Astrocyte of the cerebellum (primary cell): Measurements from ENCODE around the gene CAMTA2.

ENCODE experiments used
- DNase-seq: peaks from one replicate; pipeline ENCODE4 v3.0.0-alpha.2; 2011; ENCODE audit warnings: low read depth
- H3K4me3 ChIP-seq: 2 replicates; pipeline ENCODE4 v1.5.1; 2011; ENCODE audit warnings: mild to moderate bottlenecking, low read depth, low read length, moderate library complexity
- in situ Hi-C: cut with HindIII; loops from 2 replicates; pipeline ENCODE4 v1.10.0; 2017; ENCODE audit warnings: low sequenced_read_pairs
- TF ChIP-seq, protein P1 (sequence below): IDR thresholded peaks from 2 replicates; pipeline ENCODE4 v1.5.1; 2012; ENCODE audit warnings: low read length, low read depth, moderate library complexity, mild to moderate bottlenecking; ENCODE audit errors: missing control alignments

CAMTA2 gene

DNA sequence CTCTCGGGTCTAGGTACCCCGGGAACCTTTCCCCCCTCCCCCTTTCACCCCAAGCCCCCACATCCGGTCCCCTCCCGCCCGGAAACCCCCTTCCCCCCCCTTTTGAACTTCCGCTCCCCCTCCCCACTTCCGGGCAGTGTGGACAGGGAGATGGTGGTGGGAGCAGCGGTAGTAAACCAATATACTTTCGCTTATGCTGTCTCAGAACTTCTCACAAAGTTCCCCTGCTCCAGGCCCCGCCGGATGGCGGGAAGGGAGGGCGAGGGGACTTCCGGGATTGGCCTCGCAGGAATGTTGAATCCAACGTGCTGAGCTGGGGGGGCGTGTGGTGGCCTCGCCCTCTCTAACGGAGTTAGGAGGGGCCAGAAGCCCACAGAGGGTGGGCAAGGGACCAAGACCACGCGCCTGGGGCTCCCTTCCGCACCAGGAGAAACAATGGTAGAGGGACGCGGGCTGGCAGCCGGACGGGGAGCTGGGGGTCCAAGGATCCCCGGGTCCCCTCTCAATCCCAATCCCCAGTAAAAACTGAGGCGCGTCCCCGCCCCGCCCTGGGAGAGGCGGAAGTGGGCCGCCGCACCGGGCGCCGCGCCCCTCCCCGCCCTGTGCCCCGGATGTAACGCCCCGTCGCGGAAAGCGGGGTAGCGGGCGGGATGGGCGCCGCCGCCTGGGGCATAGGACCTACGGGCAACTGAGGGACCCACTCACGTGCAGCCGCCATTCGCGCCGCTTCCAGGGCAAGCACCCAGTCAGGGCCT lies 39.9 kb downstream of the CAMTA2 start:
- TF ChIP-seq, protein P1, sequence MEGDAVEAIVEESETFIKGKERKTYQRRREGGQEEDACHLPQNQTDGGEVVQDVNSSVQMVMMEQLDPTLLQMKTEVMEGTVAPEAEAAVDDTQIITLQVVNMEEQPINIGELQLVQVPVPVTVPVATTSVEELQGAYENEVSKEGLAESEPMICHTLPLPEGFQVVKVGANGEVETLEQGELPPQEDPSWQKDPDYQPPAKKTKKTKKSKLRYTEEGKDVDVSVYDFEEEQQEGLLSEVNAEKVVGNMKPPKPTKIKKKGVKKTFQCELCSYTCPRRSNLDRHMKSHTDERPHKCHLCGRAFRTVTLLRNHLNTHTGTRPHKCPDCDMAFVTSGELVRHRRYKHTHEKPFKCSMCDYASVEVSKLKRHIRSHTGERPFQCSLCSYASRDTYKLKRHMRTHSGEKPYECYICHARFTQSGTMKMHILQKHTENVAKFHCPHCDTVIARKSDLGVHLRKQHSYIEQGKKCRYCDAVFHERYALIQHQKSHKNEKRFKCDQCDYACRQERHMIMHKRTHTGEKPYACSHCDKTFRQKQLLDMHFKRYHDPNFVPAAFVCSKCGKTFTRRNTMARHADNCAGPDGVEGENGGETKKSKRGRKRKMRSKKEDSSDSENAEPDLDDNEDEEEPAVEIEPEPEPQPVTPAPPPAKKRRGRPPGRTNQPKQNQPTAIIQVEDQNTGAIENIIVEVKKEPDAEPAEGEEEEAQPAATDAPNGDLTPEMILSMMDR, result no peak
- H3K4me3 ChIP-seq, result peak overlapping the region; percentile 97
- no peak for DNase-seq
- in situ Hi-C loops, result no loop called here

DNA sequence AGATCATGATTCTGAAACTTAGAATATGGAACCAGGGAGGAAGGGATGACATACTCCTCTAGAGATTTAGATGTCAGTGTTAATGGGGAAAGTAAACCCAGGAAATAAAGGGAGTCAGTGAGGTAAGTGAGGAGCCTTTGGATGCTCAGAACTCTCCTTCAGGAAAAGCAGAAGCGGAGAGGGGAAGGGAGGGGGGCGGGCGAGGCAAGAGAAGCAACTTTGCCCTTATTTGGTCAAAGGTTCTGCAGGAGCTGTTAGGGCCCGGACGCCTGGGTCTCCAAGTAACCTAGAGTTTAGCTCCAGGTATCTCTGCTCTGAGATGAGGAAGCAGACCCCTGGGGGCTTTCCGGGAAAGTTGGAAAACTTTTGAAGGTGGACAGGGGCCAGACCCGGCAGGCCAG lies 40.5 kb downstream of the CAMTA2 start:
- in situ Hi-C loops, result no loop called here
- DNase-seq, result no peak
- TF ChIP-seq, protein P1, result no peak
- H3K4me3 ChIP-seq, result peak overlapping the region; percentile 97

DNA sequence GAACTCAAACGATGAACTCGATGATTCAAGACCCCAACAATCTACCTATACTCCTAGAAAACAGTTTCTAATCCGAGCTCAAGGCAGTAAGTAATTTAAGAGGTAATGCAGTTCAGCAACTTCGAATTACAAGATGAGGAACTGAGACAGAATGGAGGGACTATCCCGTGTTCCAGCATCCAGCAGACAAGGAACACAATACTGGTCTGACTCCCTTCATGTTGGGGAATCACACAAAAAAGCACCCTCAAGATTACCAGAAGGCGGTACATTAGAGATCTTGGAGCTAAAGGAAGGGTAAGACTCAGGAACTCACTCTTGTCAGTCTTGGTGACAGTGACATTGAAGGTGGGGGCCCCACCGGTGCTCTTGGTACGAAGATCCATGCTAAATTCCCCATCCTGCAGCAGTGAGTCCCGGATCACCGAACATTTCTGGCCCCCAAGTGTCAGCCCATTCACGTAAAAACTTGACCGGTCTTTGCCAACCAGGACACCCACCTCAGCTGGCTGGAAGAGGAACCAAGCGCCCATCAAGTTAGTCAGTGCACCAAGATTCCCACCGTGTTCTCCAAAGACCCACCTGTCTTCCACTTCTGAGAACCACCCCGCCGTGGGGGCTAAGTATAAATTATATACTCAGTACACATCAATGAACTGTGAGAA lies 41.0 kb downstream of the CAMTA2 start:
- DNase-seq, result no peak
- in situ Hi-C loops, result no loop called here
- TF ChIP-seq, protein P1, result no peak

DNA sequence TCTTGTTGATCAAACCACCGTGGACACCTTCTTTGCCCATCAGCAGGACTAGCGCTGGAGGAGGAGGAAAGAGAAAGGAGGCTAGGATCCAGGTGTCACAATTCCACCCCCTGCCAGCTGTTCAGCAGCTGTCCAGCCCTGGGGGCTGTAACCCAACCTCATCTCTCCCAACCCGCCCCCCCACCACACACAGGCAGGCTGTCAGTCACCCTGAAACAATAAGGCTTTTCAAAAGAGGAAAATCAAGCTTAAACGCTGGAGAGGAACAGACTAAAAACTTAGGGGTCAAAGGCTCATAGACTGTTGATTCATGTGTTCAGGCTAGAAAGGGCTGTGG lies 41.6 kb downstream of the CAMTA2 start:
- no peak for DNase-seq

More for the DNA sequence above, 41.0 kb downstream of the CAMTA2 start:
- H3K4me3 ChIP-seq, result peak overlapping the region; percentile 97

DNA sequence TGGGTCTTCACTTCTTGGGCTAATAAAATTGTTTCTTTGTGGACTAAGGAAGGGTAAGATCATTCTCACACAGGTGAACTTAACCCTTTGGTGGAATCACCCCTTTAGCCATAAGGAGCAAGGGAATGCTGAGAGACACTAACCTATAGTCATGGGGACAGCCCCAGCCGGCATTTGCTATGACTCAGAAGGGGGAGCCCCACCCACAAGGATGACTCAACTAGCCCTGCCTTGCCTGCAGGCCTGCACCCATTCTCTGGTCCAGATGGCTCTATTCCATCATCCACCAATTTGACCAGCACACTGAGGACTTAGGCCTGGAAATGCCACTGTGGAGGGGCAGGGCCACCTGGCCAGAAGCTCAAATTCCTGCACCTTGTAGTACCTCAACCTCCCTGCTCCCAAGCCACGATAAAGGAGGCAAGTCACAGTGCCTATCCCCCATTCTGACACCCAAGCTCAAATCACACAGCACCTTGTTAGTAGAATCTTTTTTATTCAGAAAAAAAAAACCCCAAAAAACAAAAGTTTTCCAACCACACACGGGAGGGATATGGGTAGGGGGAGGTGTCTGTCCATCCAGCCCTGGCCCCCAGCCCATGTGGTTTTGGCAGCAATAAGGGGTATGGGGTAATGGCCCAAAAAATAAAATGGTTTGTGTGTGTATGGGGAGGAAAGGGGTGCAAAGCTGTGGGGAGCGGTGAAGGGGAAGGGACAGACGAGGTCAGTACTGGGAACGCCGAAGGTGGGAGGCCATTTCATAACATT lies 42.1 kb downstream of the CAMTA2 start:
- TF ChIP-seq, protein P1, result no peak
- DNase-seq, result peak; percentile 62
- H3K4me3 ChIP-seq, result peak overlapping the region; percentile 97
- in situ Hi-C loops, result no loop called here

More for the DNA sequence above, 41.6 kb downstream of the CAMTA2 start:
- H3K4me3 ChIP-seq, result peak overlapping the region; percentile 97
- TF ChIP-seq, protein P1, result no peak
- in situ Hi-C loops, result no loop called here

DNA sequence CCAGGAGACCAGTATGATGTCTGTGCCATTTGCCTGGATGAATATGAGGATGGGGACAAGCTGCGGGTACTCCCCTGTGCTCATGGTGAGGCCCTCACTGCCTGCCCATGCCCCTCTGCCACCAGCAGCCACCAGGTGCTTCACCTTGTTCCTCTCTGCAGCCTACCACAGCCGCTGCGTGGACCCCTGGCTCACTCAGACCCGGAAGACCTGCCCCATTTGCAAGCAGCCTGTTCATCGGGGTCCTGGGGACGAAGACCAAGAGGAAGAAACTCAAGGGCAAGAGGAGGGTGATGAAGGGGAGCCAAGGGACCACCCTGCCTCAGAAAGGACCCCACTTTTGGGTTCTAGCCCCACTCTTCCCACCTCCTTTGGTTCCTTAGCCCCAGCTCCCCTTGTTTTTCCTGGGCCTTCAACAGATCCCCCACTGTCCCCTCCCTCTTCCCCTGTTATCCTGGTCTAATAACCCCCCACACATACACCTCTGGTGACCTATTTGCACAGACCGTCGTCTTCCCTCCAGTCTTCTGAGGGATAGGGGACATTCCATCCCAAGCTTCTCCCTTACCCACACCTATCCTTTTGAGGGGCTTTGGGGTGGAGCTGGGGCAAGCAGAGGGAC lies 42.8 kb downstream of the CAMTA2 start:
- no peak overlapping the region for H3K4me3 ChIP-seq
- in situ Hi-C loops, result no loop called here
- DNase-seq, result no peak
- TF ChIP-seq, protein P1, result no peak
